ENCODE results near the gene DAZAP1. TPM values are rescaled to one million over a fixed set of nuclear protein-coding genes. Genes with fewer than 3 reads are reported as not detected.

DAZAP1 gene
- polyA plus RNA-seq, 1 of the 3 experiments (the other 2 are of a cell fraction) = 54.3 TPM

DNA sequence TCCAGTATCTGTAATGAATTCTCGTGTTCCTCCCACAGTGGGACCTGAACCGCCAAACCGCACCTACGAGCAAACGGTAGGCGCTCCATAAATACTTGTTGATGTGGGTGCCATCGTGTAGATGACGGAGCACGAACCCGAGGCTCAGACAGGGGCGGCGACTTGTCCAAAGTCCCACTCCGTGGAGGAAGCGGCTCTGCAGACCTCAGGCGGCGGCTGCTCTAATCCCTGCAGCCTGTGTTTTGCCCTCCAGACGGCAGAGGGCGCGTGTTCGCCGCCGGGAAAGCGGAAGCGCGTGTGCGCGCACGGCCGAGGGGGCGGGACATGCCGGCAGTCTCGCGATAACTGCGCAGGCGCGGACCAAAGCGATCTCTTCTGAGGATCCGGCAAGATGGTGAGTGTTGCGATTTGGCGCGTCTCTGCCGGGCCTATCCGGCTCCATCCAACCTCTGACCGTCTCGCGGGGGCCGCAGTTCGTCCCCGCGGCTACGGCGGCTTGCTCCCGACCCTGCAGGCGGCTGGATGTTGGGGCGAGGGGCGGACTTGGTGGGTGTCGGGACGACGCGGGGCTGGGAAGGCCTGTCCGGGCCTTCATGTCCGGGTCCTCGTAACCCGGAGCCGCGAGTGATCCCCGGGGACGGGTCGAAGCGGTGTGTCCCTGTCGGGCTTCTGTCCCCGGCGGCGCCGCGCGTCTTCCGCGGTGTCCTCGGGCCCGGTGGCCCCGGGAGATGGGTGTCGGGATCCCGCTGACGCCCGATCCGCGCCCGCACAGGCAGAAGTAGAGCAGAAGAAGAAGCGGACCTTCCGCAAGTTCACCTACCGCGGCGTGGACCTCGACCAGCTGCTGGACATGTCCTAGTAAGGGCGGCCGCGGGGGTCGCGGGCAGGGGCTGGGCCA, 30.9 kb downstream of the DAZAP1 start, which contains the start of gene RPS15 (continued):
- TF ChIP-seq, protein P1, sequence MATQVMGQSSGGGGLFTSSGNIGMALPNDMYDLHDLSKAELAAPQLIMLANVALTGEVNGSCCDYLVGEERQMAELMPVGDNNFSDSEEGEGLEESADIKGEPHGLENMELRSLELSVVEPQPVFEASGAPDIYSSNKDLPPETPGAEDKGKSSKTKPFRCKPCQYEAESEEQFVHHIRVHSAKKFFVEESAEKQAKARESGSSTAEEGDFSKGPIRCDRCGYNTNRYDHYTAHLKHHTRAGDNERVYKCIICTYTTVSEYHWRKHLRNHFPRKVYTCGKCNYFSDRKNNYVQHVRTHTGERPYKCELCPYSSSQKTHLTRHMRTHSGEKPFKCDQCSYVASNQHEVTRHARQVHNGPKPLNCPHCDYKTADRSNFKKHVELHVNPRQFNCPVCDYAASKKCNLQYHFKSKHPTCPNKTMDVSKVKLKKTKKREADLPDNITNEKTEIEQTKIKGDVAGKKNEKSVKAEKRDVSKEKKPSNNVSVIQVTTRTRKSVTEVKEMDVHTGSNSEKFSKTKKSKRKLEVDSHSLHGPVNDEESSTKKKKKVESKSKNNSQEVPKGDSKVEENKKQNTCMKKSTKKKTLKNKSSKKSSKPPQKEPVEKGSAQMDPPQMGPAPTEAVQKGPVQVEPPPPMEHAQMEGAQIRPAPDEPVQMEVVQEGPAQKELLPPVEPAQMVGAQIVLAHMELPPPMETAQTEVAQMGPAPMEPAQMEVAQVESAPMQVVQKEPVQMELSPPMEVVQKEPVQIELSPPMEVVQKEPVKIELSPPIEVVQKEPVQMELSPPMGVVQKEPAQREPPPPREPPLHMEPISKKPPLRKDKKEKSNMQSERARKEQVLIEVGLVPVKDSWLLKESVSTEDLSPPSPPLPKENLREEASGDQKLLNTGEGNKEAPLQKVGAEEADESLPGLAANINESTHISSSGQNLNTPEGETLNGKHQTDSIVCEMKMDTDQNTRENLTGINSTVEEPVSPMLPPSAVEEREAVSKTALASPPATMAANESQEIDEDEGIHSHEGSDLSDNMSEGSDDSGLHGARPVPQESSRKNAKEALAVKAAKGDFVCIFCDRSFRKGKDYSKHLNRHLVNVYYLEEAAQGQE (IDR thresholded peaks at IDR 0.05; ENCODE audit: low read depth, low read length) = peak; percentile 82; the same call in 1 of the 2 replicates
- TF ChIP-seq, protein P2, sequence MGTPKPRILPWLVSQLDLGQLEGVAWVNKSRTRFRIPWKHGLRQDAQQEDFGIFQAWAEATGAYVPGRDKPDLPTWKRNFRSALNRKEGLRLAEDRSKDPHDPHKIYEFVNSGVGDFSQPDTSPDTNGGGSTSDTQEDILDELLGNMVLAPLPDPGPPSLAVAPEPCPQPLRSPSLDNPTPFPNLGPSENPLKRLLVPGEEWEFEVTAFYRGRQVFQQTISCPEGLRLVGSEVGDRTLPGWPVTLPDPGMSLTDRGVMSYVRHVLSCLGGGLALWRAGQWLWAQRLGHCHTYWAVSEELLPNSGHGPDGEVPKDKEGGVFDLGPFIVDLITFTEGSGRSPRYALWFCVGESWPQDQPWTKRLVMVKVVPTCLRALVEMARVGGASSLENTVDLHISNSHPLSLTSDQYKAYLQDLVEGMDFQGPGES (IDR thresholded peaks at IDR 0.05; ENCODE audit: low read depth, low read length) = no peak
- TF ChIP-seq CHD2 (IDR thresholded peaks at IDR 0.05; ENCODE audit: low read length, partially characterized antibody) (peak; percentile 100), JUND (IDR thresholded peaks at IDR 0.05) (peak; percentile 14; the same call in 1 of the 2 replicates)
- TF ChIP-seq, protein P3, sequence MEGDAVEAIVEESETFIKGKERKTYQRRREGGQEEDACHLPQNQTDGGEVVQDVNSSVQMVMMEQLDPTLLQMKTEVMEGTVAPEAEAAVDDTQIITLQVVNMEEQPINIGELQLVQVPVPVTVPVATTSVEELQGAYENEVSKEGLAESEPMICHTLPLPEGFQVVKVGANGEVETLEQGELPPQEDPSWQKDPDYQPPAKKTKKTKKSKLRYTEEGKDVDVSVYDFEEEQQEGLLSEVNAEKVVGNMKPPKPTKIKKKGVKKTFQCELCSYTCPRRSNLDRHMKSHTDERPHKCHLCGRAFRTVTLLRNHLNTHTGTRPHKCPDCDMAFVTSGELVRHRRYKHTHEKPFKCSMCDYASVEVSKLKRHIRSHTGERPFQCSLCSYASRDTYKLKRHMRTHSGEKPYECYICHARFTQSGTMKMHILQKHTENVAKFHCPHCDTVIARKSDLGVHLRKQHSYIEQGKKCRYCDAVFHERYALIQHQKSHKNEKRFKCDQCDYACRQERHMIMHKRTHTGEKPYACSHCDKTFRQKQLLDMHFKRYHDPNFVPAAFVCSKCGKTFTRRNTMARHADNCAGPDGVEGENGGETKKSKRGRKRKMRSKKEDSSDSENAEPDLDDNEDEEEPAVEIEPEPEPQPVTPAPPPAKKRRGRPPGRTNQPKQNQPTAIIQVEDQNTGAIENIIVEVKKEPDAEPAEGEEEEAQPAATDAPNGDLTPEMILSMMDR (IDR thresholded peaks at IDR 0.05) = peak; percentile 86

DNA sequence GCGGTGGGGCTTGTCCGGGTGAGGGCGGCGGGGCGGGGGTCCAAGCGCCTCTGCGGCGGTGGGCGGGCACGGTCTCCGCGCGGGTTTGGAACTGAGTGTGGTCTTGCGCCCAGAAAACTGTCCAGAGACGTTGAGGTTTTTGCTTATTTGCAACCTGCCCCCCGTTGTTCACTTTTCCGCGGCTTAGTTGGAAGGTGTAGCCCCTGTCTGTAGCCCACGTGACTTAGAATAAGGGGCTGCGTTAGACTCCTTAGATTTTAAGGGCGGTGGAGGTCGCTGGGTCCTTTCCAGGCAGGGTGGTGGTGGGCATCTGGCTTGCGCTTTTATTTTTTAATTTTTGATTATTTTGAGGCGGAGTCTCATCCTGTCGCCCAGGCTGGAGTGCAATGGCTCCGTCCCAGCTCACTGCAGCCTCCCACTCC, 31.6 kb downstream of the DAZAP1 start:
- CTCF ChIA-PET = interaction anchor here (0.7 to 1.3 kb wide), 3 partner anchors 14 to 64 kb away, joined by 3 read pairs; no protein-coding TSS in a partner anchor
- no peak overlapping the region for H2AFZ ChIP-seq (ENCODE audit: low read depth)
- peaks cover 62% of the 10 kb centered on the region for H3F3A ChIP-seq (replicated peaks; ENCODE audit: insufficient read depth)
- H3K9me2 ChIP-seq = no peaks in the 10 kb centered on the region
- H3K9ac ChIP-seq = peak overlapping the region; percentile 96
- no peaks in the 10 kb centered on the region for H3K9me3 ChIP-seq
- no peak for TF ChIP-seq RFX5 (IDR thresholded peaks at IDR 0.05; ENCODE audit: low read length)
- no peak for TF ChIP-seq FOXM1 (IDR thresholded peaks at IDR 0.05; ENCODE audit: low read depth)
- TF ChIP-seq, protein P4, sequence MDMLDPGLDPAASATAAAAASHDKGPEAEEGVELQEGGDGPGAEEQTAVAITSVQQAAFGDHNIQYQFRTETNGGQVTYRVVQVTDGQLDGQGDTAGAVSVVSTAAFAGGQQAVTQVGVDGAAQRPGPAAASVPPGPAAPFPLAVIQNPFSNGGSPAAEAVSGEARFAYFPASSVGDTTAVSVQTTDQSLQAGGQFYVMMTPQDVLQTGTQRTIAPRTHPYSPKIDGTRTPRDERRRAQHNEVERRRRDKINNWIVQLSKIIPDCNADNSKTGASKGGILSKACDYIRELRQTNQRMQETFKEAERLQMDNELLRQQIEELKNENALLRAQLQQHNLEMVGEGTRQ (IDR thresholded peaks at IDR 0.05; ENCODE audit: borderline replicate concordance, low read depth, low read length) = no peak
- peak; percentile 70; the same call in 1 of the 2 replicates for TF ChIP-seq SIN3A (IDR thresholded peaks at IDR 0.05; ENCODE audit: borderline replicate concordance, low read depth, low read length)
- TF ChIP-seq YY1 (IDR thresholded peaks at IDR 0.05; ENCODE audit: low read depth) = no peak
- TF ChIP-seq, protein P5, sequence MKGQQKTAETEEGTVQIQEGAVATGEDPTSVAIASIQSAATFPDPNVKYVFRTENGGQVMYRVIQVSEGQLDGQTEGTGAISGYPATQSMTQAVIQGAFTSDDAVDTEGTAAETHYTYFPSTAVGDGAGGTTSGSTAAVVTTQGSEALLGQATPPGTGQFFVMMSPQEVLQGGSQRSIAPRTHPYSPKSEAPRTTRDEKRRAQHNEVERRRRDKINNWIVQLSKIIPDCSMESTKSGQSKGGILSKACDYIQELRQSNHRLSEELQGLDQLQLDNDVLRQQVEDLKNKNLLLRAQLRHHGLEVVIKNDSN (IDR thresholded peaks at IDR 0.05; ENCODE audit: borderline replicate concordance, low read depth) = peak; percentile 61; the same call in 1 of the 2 replicates
- TF ChIP-seq NFIC (IDR thresholded peaks at IDR 0.05; ENCODE audit: borderline replicate concordance) = no peak
- TF ChIP-seq, protein P3 (IDR thresholded peaks at IDR 0.05) = no peak
- peak overlapping the region; percentile 81 to 82; a peak in 3 of 4 replicates for H3K27ac ChIP-seq (ENCODE audit: low read depth in 2 of 2, low read length in 1 of 2)
- POLR2A ChIA-PET = interaction anchor here (1.1 kb wide), 1 partner anchor 170 kb away, joined by 3 read pairs; the partner anchor contains the start of gene CIRBP
- peaks cover 36 to 44% of the 10 kb centered on the region in 2 experiments for H3K36me3 ChIP-seq (replicated peaks in 1 of 2; ENCODE audit: control insufficient read depth in 1 of 2, insufficient read depth in 2 of 2, low read length in 1 of 2)
- H3K4me3 ChIP-seq (ENCODE audit: low read depth in 2 of 2, low read length in 1 of 2) = peak overlapping the region; percentile 80 to 81
- peaks cover 3 to 17% of the 10 kb centered on the region in 2 experiments; a peak in 3 of 4 replicates for H3K4me1 ChIP-seq (ENCODE audit: control insufficient read depth in 1 of 2, insufficient read depth in 2 of 2, low read depth in 1 of 2, low read length in 1 of 2)
- 3% methylated on average over 18 of the region's 26 CpGs for WGBS (ENCODE audit: low lambda C conversion rate)
- DNase-seq = peak; percentile 64
- peak overlapping the region; percentile 97 for H3K4me2 ChIP-seq
- H3K79me2 ChIP-seq (ENCODE audit: insufficient read depth) = peaks cover 43% of the 10 kb centered on the region
- no peaks in the 10 kb centered on the region for H3K27me3 ChIP-seq (ENCODE audit: insufficient read depth)
- peaks cover 56% of the 10 kb centered on the region for H4K20me1 ChIP-seq (ENCODE audit: insufficient read depth)

Measured in SK-N-SH (cell line).